ENCODE results near the gene FBN1. TPM values are rescaled to one million over a fixed set of nuclear protein-coding genes. Genes with fewer than 3 reads are reported as not detected.

FBN1 gene
- total RNA-seq, 4 donors from 2014 or later, result 153 to 266 (median 203) TPM

GRCh38 chr15:48423342-48423741 is 222.2 kb downstream of the FBN1 start:
- peak overlapping the region in 2 of 4 donors; percentile 2 to 3 for H3K27ac ChIP-seq
- 93 to 95% methylated on average over 2 to 3 of the region's 3 CpGs for WGBS, 2 donors (ENCODE audit: low coverage in 1 of 2)

GRCh38 chr15:48422401-48422800 is 223.1 kb downstream of the FBN1 start:
- ATAC-seq, result no peak
- WGBS, 2 donors (ENCODE audit: low coverage in 1 of 2), result 8 to 62% methylated on average over 1 to 2 of the region's 3 CpGs
- Histone ChIP-seq H3K4me1 (peaks cover 0 to 2% (median 0%) of the 10 kb centered on the region in 3 donors), H3K27ac (no peak overlapping the region), H3K36me3 (peaks cover 12 to 100% of the 10 kb centered on the region in 2 donors), H3K4me3 (no peak overlapping the region), H3K9me3 (no peaks in the 10 kb centered on the region), H3K27me3 (no peaks in the 10 kb centered on the region)
- TF ChIP-seq EP300 (IDR thresholded peaks at IDR 0.05) (no peak), CTCF (IDR thresholded peaks at IDR 0.05) (no peak), POLR2A (IDR thresholded peaks at IDR 0.05) (no peak), POLR2AphosphoS5 (IDR thresholded peaks at IDR 0.05) (no peak)

More at GRCh38 chr15:48423342-48423741, 222.2 kb downstream of the FBN1 start:
- Histone ChIP-seq H3K4me3 (no peak overlapping the region), H3K36me3 (peaks cover 12 to 100% of the 10 kb centered on the region in 2 donors), H3K9me3 (no peaks in the 10 kb centered on the region), H3K4me1 (peaks cover 0 to 11% (median 2%) of the 10 kb centered on the region in 3 donors), H3K27me3 (no peaks in the 10 kb centered on the region)
- ATAC-seq, result no peak
- no peak for TF ChIP-seq POLR2AphosphoS5 (IDR thresholded peaks at IDR 0.05)
- TF ChIP-seq EP300 (IDR thresholded peaks at IDR 0.05), result no peak
- TF ChIP-seq CTCF (IDR thresholded peaks at IDR 0.05), result no peak

- H3K9me3 ChIP-seq, result no peaks in the 10 kb centered on the region
- H3K4me3 ChIP-seq, result no peak overlapping the region
- no peak for ATAC-seq
- H3K27ac ChIP-seq, result no peak overlapping the region
- H3K27me3 ChIP-seq, result no peaks in the 10 kb centered on the region
- WGBS, 2 donors (ENCODE audit: low coverage in 1 of 2), result 55 to 100% methylated on average over 1 to 2 of the region's 5 CpGs
- H3K4me1 ChIP-seq, result no peaks in the 10 kb centered on the region
- H3K36me3 ChIP-seq, result peaks cover 12 to 100% of the 10 kb centered on the region in 2 donors
- TF ChIP-seq POLR2A (IDR thresholded peaks at IDR 0.05) (no peak), EP300 (IDR thresholded peaks at IDR 0.05) (no peak), POLR2AphosphoS5 (IDR thresholded peaks at IDR 0.05) (no peak), CTCF (IDR thresholded peaks at IDR 0.05) (no peak)
Observed at GRCh38 chr15:48421362-48421761, 224.1 kb downstream of the FBN1 start.

- WGBS, 2 donors (ENCODE audit: low coverage in 1 of 2), result 80 to 83% methylated on average over 2 of the region's 2 CpGs
- TF ChIP-seq CTCF (IDR thresholded peaks at IDR 0.05) (no peak), POLR2A (IDR thresholded peaks at IDR 0.05) (no peak), POLR2AphosphoS5 (IDR thresholded peaks at IDR 0.05) (no peak), EP300 (IDR thresholded peaks at IDR 0.05) (no peak)
- no peak overlapping the region for H3K27ac ChIP-seq
- ATAC-seq, result no peak
- no peaks in the 10 kb centered on the region for H3K4me1 ChIP-seq
- H3K4me3 ChIP-seq, result no peak overlapping the region
- H3K27me3 ChIP-seq, result no peaks in the 10 kb centered on the region
- peaks cover 7 to 99% of the 10 kb centered on the region in 2 donors for H3K36me3 ChIP-seq
- H3K9me3 ChIP-seq, result no peaks in the 10 kb centered on the region
Observed at GRCh38 chr15:48419896-48420295, 225.6 kb downstream of the FBN1 start.

- no peak for TF ChIP-seq POLR2AphosphoS5 (IDR thresholded peaks at IDR 0.05)
- TF ChIP-seq POLR2A (IDR thresholded peaks at IDR 0.05), result no peak
- no peak for TF ChIP-seq CTCF (IDR thresholded peaks at IDR 0.05)
- no peak for TF ChIP-seq EP300 (IDR thresholded peaks at IDR 0.05)
- WGBS, 2 donors (ENCODE audit: low coverage in 1 of 2), result 63 to 70% methylated on average over 3 of the region's 3 CpGs
- Histone ChIP-seq H3K9me3 (no peaks in the 10 kb centered on the region), H3K27ac (peak overlapping the region in 1 of 4 donors; percentile 28), H3K27me3 (no peaks in the 10 kb centered on the region), H3K4me3 (no peak overlapping the region), H3K36me3 (peaks cover 7 to 99% of the 10 kb centered on the region in 2 donors), H3K4me1 (peaks cover 0 to 13% (median 0%) of the 10 kb centered on the region in 3 donors)
- no peak for ATAC-seq
Observed at GRCh38 chr15:48418343-48418742, 227.2 kb downstream of the FBN1 start.
